C4-2B (cell line): ENCODE data around the gene TXLNG.

Experiments used
- ZFX ChIP-seq: fragments of 450-650 bp; IDR thresholded peaks from 2 replicates; pipeline ENCODE4 v1.6.1; 2017
- TF ChIP-seq, protein P1 (sequence below): fragments of 450-650 bp; conservative IDR thresholded peaks from 2 replicates; pipeline ENCODE4 v1.5.1; 2017; ENCODE audit warnings: mild to moderate bottlenecking

DNA sequence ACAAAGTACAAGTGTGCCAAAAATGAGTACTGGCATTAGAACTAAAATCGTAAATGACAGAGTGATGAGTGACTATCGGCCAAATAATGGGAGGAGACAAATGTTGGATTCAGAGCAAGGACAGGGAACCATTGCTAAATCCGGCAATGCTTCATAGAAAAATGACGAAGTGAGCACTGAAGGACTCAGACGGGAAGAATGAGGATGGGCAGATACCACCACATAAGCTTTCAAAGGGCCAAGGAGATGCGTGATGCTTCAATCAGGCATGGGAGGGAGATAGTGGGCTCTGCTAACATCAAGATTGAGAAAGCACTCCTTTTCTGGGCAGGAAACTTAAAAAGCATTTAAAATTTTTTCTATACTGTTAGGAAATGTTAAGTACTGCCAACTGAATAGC lies 62.3 kb downstream of the TXLNG start:
- TF ChIP-seq, protein P1, sequence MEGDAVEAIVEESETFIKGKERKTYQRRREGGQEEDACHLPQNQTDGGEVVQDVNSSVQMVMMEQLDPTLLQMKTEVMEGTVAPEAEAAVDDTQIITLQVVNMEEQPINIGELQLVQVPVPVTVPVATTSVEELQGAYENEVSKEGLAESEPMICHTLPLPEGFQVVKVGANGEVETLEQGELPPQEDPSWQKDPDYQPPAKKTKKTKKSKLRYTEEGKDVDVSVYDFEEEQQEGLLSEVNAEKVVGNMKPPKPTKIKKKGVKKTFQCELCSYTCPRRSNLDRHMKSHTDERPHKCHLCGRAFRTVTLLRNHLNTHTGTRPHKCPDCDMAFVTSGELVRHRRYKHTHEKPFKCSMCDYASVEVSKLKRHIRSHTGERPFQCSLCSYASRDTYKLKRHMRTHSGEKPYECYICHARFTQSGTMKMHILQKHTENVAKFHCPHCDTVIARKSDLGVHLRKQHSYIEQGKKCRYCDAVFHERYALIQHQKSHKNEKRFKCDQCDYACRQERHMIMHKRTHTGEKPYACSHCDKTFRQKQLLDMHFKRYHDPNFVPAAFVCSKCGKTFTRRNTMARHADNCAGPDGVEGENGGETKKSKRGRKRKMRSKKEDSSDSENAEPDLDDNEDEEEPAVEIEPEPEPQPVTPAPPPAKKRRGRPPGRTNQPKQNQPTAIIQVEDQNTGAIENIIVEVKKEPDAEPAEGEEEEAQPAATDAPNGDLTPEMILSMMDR = no peak
- TF ChIP-seq ZFX = no peak
